Activated CD8-positive, alpha-beta T cell treated with anti-CD3 and anti-CD28 coated beads for 36 hours (primary cell): Measurements from ENCODE around the gene EDNRA. TPM values are rescaled to one million over a fixed set of nuclear protein-coding genes. Genes with fewer than 3 reads are reported as not detected.

Source experiments
- ATAC-seq: fragments of 200-7000 bp; cut with Tn5 transposase; one replicate; pipeline ENCODE4 v1.10.0; 2021; ENCODE audit warnings: mild to moderate bottlenecking, moderate library complexity
- CTCF ChIA-PET: fragments of 350-600 bp; sonication (Branson Sonifier 250); formaldehyde crosslinking; loops from one replicate; lab custom pipeline; 2021; ENCODE audit warnings: antibody characterized with exemption; lab: Charles Lee
- POLR2A ChIA-PET: fragments of 350-600 bp; sonication (Branson Sonifier 250); formaldehyde crosslinking; loops from one replicate; lab custom pipeline; 2021; ENCODE audit warnings: antibody characterized with exemption; lab: Charles Lee
- DNase-seq: peaks from one replicate; pipeline ENCODE4 v3.0.0-alpha.2; 2020
- H3K27ac Mint-ChIP-seq: one replicate; pipeline ENCODE4 v1.8.0; 2021; ENCODE audit warnings: mild to moderate bottlenecking, mixed read lengths
- H3K27me3 Mint-ChIP-seq: one replicate; pipeline ENCODE4 v1.8.0; 2021; ENCODE audit warnings: mixed read lengths
- H3K36me3 Mint-ChIP-seq: one replicate; pipeline ENCODE4 v1.8.0; 2021; ENCODE audit warnings: low read depth, mixed read lengths
- H3K4me1 Mint-ChIP-seq: one replicate; pipeline ENCODE4 v1.8.0; 2021; ENCODE audit warnings: low read depth, mixed read lengths
- H3K4me3 Mint-ChIP-seq: one replicate; pipeline ENCODE4 v1.8.0; 2021; ENCODE audit warnings: mild to moderate bottlenecking, moderate library complexity, mixed read lengths
- H3K9me3 Mint-ChIP-seq: one replicate; pipeline ENCODE4 v1.8.0; 2021; ENCODE audit warnings: mixed read lengths
- CTCF ChIP-seq: fragments of 200-600 bp; IDR thresholded peaks from one replicate; pipeline ENCODE4 v1.8.0; 2022; ENCODE audit warnings: antibody characterized with exemption, mild to moderate bottlenecking
- intact Hi-C: fragments of 100-400 bp; cut with micrococcal nuclease; formaldehyde crosslinking; loops from one replicate; pipeline ENCODE4 v1.10.0; 2022
- total RNA-seq, 2 experiments: library from RNA; stranded (reverse); gene quantifications; one replicate each; pipeline ENCODE4 v1.2.3, GENCODE V29; 2021

EDNRA gene
- total RNA-seq, 2 experiments from 2014 or later = not detected

- no peaks in the 10 kb centered on the region for H3K36me3 Mint-ChIP-seq
- peaks cover 3% of the 10 kb centered on the region for H3K27me3 Mint-ChIP-seq
- TF ChIP-seq CTCF = no peak
- no peaks in the 10 kb centered on the region for H3K9me3 Mint-ChIP-seq
- no peak for ATAC-seq
- CTCF ChIA-PET = interaction anchor here (1.1 to 1.7 kb wide), 4 partner anchors 12 to 296 kb away, joined by 4 to 6 read pairs (median 4); no protein-coding TSS in a partner anchor
- POLR2A ChIA-PET = no interaction called here
- H3K4me1 Mint-ChIP-seq = no peaks in the 10 kb centered on the region
- no peak overlapping the region for H3K27ac Mint-ChIP-seq
- intact Hi-C loops = no loop called here
- H3K4me3 Mint-ChIP-seq = no peak overlapping the region
- DNase-seq = no peak
Measured at GRCh38 chr4:147570616-147571015, 89.7 kb downstream of the EDNRA start.

GRCh38 chr4:147571036-147571770, 90.3 kb downstream of the EDNRA start:
- Mint-ChIP-seq H3K4me3 (no peak overlapping the region), H3K36me3 (no peaks in the 10 kb centered on the region), H3K27me3 (peaks cover 3% of the 10 kb centered on the region), H3K9me3 (no peaks in the 10 kb centered on the region), H3K27ac (no peak overlapping the region), H3K4me1 (no peaks in the 10 kb centered on the region)
- ChIA-PET POLR2A (no interaction called here), CTCF (interaction anchor here (1.1 to 1.3 kb wide), 3 partner anchors 12 to 296 kb away, joined by 4 read pairs; no protein-coding TSS in a partner anchor)
- no peak for ATAC-seq
- intact Hi-C loops = no loop called here
- no peak for DNase-seq
- no peak for TF ChIP-seq CTCF

GRCh38 chr4:147576084-147576483, 95.2 kb downstream of the EDNRA start:
- Mint-ChIP-seq H3K27me3 (no peaks in the 10 kb centered on the region), H3K4me1 (no peaks in the 10 kb centered on the region), H3K27ac (no peak overlapping the region), H3K4me3 (no peak overlapping the region), H3K36me3 (no peaks in the 10 kb centered on the region), H3K9me3 (no peaks in the 10 kb centered on the region)
- no peak for TF ChIP-seq CTCF
- ChIA-PET POLR2A (interaction anchor here (0.8 kb wide), 1 partner anchor 14 kb away, joined by 3 read pairs; no protein-coding TSS in a partner anchor), CTCF (interaction anchor here (0.8 to 1.5 kb wide), 3 partner anchors 11 to 291 kb away, joined by 3 to 4 read pairs (median 3); no protein-coding TSS in a partner anchor)
- intact Hi-C loops = no loop called here
- ATAC-seq (no peak), DNase-seq (no peak)

GRCh38 chr4:147578051-147578476, 97.2 kb downstream of the EDNRA start:
- TF ChIP-seq CTCF = no peak
- Mint-ChIP-seq H3K4me3 (no peak overlapping the region), H3K9me3 (no peaks in the 10 kb centered on the region), H3K27ac (no peak overlapping the region), H3K36me3 (no peaks in the 10 kb centered on the region), H3K27me3 (no peaks in the 10 kb centered on the region), H3K4me1 (no peaks in the 10 kb centered on the region)
- ChIA-PET POLR2A (no interaction called here), CTCF (interaction anchor here (1.2 kb wide), 1 partner anchor 12 kb away, joined by 7 read pairs; no protein-coding TSS in a partner anchor)
- intact Hi-C loops = no loop called here
- DNase-seq (no peak), ATAC-seq (no peak)

- no peaks in the 10 kb centered on the region for H3K9me3 Mint-ChIP-seq
- no peak for DNase-seq
- no peaks in the 10 kb centered on the region for H3K36me3 Mint-ChIP-seq
- no peak overlapping the region for H3K4me3 Mint-ChIP-seq
- ATAC-seq = no peak
- POLR2A ChIA-PET = no interaction called here
- intact Hi-C loops = no loop called here
- no peak overlapping the region for H3K27ac Mint-ChIP-seq
- H3K27me3 Mint-ChIP-seq = no peaks in the 10 kb centered on the region
- no peaks in the 10 kb centered on the region for H3K4me1 Mint-ChIP-seq
- CTCF ChIA-PET = no interaction called here
- no peak for TF ChIP-seq CTCF
Measured at GRCh38 chr4:147578593-147578992, 97.7 kb downstream of the EDNRA start.
